ENCODE measurements around the gene KANK3. TPM values are rescaled to one million over a fixed set of nuclear protein-coding genes. Genes with fewer than 3 reads are reported as not detected.
"Not testable (repeated sequence)": the region's sequence is repeated elsewhere in the genome, so short reads cannot be mapped to it uniquely, and the experiment has no call there.

KANK3 gene
- total RNA-seq, 2 donors from 2014 or later: 10.0 to 13.0 TPM

GRCh38 chr19:8321067-8321985 is 21.7 kb downstream of the KANK3 start, which contains the start of the genes NDUFA7 and RPS28:
Gene NDUFA7, minus strand, starts transcription at chr19:8321375. Its CDS starts 17 bp downstream, at chr19:8321358.
Gene RPS28, plus strand, starts transcription at chr19:8321496. Its CDS starts 35 bp downstream, at chr19:8321531.
- no peaks in the 10 kb centered on the region for H3K9me3 ChIP-seq
- no peaks in the 10 kb centered on the region for H3K27me3 ChIP-seq (replicated peaks; ENCODE audit: insufficient read depth)
- ATAC-seq (ENCODE audit: insufficient number of reproducible peaks, low FRiP score, low read depth): peak; percentile 90
- peak; percentile 80 for DNase-seq (ENCODE audit: low spot score)
- H3K36me3 ChIP-seq: peaks cover 14% of the 10 kb centered on the region
- TF ChIP-seq CTCF (IDR thresholded peaks at IDR 0.05): no peak
- H3K27ac ChIP-seq: peak within 1 kb of the TSS; percentile 76 to 79
- H3K4me1 ChIP-seq (ENCODE audit: control insufficient read depth in 1 of 2, low read depth in 2 of 2): peaks cover 22 to 26% of the 10 kb centered on the region in 2 donors
- peak within 1 kb of the TSS; percentile 91 for H3K4me3 ChIP-seq

- peak; percentile 5 for ATAC-seq (ENCODE audit: insufficient number of reproducible peaks, low FRiP score, low read depth)
- H3K27me3 ChIP-seq (replicated peaks; ENCODE audit: insufficient read depth): no peaks in the 10 kb centered on the region
- peak overlapping the region; percentile 91 for H3K4me3 ChIP-seq
- no peak for DNase-seq (ENCODE audit: low spot score)
- peaks cover 19% of the 10 kb centered on the region for H3K36me3 ChIP-seq
- TF ChIP-seq CTCF (IDR thresholded peaks at IDR 0.05): no peak
- peaks cover 22 to 26% of the 10 kb centered on the region in 2 donors for H3K4me1 ChIP-seq (ENCODE audit: control insufficient read depth in 1 of 2, low read depth in 2 of 2)
- H3K27ac ChIP-seq: peak overlapping the region; percentile 76 to 79
- no peaks in the 10 kb centered on the region for H3K9me3 ChIP-seq
Observed at GRCh38 chr19:8320564-8321066, 22.4 kb downstream of the KANK3 start.

GRCh38 chr19:8319807-8320520 is 23.1 kb downstream of the KANK3 start:
- Histone ChIP-seq H3K4me1 (ENCODE audit: control insufficient read depth in 1 of 2, low read depth in 2 of 2) (peaks cover 22 to 26% of the 10 kb centered on the region in 2 donors), H3K27ac (no peak overlapping the region)

GRCh38 chr19:8318835-8319234 is 24.2 kb downstream of the KANK3 start:
- peaks cover 31% of the 10 kb centered on the region for H3K36me3 ChIP-seq
- not testable (repeated sequence) for DNase-seq (ENCODE audit: low spot score); H3K9me3 ChIP-seq; H3K4me3 ChIP-seq; ATAC-seq (ENCODE audit: insufficient number of reproducible peaks, low FRiP score, low read depth); H3K27ac ChIP-seq; H3K27me3 ChIP-seq (replicated peaks; ENCODE audit: insufficient read depth)
- peaks cover 22 to 26% of the 10 kb centered on the region in 2 donors for H3K4me1 ChIP-seq (ENCODE audit: control insufficient read depth in 1 of 2, low read depth in 2 of 2)

More at GRCh38 chr19:8319807-8320520, 23.1 kb downstream of the KANK3 start:
- H3K4me3 ChIP-seq: peak overlapping the region; percentile 91
- H3K36me3 ChIP-seq: peaks cover 26% of the 10 kb centered on the region
- no peaks in the 10 kb centered on the region for H3K9me3 ChIP-seq
- ATAC-seq (ENCODE audit: insufficient number of reproducible peaks, low FRiP score, low read depth) (no peak), DNase-seq (ENCODE audit: low spot score) (no peak)
- TF ChIP-seq CTCF (IDR thresholded peaks at IDR 0.05): no peak
- no peaks in the 10 kb centered on the region for H3K27me3 ChIP-seq (replicated peaks; ENCODE audit: insufficient read depth)

GRCh38 chr19:8316351-8317125 is 26.5 kb downstream of the KANK3 start:
- TF ChIP-seq CTCF (IDR thresholded peaks at IDR 0.05): no peak

GRCh38 chr19:8314981-8315640 is 28.0 kb downstream of the KANK3 start:
- H3K9me3 ChIP-seq; H3K27me3 ChIP-seq (replicated peaks; ENCODE audit: insufficient read depth); DNase-seq (ENCODE audit: low spot score); ATAC-seq (ENCODE audit: insufficient number of reproducible peaks, low FRiP score, low read depth); H3K4me3 ChIP-seq; H3K4me1 ChIP-seq (ENCODE audit: control insufficient read depth in 1 of 2, low read depth in 2 of 2); H3K27ac ChIP-seq: not testable (repeated sequence)
- H3K36me3 ChIP-seq: peaks cover 34% of the 10 kb centered on the region

More at GRCh38 chr19:8316351-8317125, 26.5 kb downstream of the KANK3 start:
- H3K27ac ChIP-seq: no peak overlapping the region
- H3K36me3 ChIP-seq: peaks cover 23% of the 10 kb centered on the region
- no peak for ATAC-seq (ENCODE audit: insufficient number of reproducible peaks, low FRiP score, low read depth)
- no peak overlapping the region for H3K4me3 ChIP-seq
- no peaks in the 10 kb centered on the region for H3K27me3 ChIP-seq (replicated peaks; ENCODE audit: insufficient read depth)
- DNase-seq (ENCODE audit: low spot score): no peak
- H3K9me3 ChIP-seq: no peaks in the 10 kb centered on the region
- peaks cover 9 to 12% of the 10 kb centered on the region in 2 donors for H3K4me1 ChIP-seq (ENCODE audit: control insufficient read depth in 1 of 2, low read depth in 2 of 2)

Data from thoracic aorta (tissue), 2 donors.